Urinary bladder (tissue), 4 donors: ENCODE data around the gene PLEKHA7. TPM values are rescaled to one million over a fixed set of nuclear protein-coding genes. Genes with fewer than 3 reads are reported as not detected.
"Not testable (repeated sequence)": the region's sequence is repeated elsewhere in the genome, so short reads cannot be mapped to it uniquely, and the experiment has no call there.

Experiments
- DNase-seq: peaks from one replicate; pipeline ENCODE4 v3.0.0-alpha.2; 2015; ENCODE audit errors: extremely low spot score
- H3K27ac ChIP-seq: one replicate; pipeline ENCODE4 v1.5.1; 2013; ENCODE audit warnings: low read depth, mild to moderate bottlenecking, moderate library complexity
- H3K36me3 ChIP-seq: one replicate; pipeline ENCODE4 v1.6.1; 2013; ENCODE audit warnings: mild to moderate bottlenecking, moderate library complexity; ENCODE audit not compliant: insufficient read depth
- H3K4me1 ChIP-seq: one replicate; pipeline ENCODE4 v1.6.1; 2013; ENCODE audit warnings: mild to moderate bottlenecking, moderate library complexity; ENCODE audit not compliant: insufficient read depth
- H3K4me3 ChIP-seq: one replicate; pipeline ENCODE4 v1.5.1; 2013; ENCODE audit warnings: low read depth, low read length
- WGBS: extraction: QIAGEN DNeasy Blood & Tissue Kit; methylation state at CpG from one replicate; pipeline ENCODE4 v1.1.7; 2013; 5-methylcytosine and 5-hydroxymethylcytosine counted together
- polyA plus RNA-seq: library from polyadenylated mRNA; stranded (reverse); fragments of 200-250 nt; gene quantifications from one replicate; pipeline ENCODE4 v1.2.3, GENCODE V29; 2013
- total RNA-seq: library from RNA; depleted of rRNA; stranded (reverse); fragments of >200 nt; gene quantifications from one replicate; pipeline ENCODE4 v1.2.3, GENCODE V29; 2014
- donor health status: healthy with polysubstance abuse.
- donor health status: healthy.

The PLEKHA7 gene
- total and polyA plus RNA-seq, 2 donors = 8.1 to 8.3 TPM

DNA sequence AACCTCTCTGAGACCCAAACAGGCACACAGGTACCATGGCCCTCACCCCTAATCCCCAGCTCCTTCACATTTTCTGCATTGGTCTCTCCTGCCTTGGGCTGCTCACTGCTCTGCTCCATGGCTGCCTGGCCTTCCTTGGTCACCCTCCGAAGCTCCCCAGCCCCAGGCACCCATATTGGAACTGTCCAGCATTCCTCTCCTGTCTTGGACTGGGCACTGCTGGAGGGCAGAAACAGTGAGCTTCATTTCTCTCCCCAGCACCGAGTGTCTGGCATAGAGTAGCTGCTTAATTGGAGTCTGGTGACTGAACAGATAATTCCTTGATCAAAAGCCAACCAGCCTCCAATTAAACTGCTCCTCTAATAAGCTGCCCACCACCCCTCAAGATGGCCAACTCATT, 13.2 kb downstream of the PLEKHA7 start:
- Histone ChIP-seq H3K36me3 (no peaks in the 10 kb centered on the region), H3K4me3 (no peak overlapping the region), H3K27ac (no peak overlapping the region), H3K4me1 (no peaks in the 10 kb centered on the region)
- 78% methylated on average over 2 of the region's 2 CpGs for WGBS
- DNase-seq = no peak

DNA sequence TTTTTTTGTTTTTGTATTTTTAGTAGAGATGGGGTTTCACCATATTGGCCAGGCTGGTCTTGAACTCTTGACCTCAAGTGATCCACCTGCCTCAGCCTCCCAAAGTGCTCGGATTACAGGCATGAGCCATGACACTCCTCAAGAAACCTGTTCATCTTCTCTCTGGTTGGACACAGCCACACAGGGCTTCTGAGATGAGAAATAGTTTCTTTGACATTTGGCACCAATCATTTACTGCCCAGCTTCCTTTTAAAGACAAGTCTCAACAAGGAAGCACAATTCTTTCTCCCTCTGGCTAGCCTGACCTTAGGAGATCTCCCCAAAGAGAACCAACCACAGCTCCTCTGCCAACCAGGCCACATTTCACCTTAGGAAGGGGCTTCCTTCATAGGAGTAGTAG, 14.0 kb downstream of the PLEKHA7 start:
- H3K36me3 ChIP-seq, H3K4me3 ChIP-seq, DNase-seq, H3K27ac ChIP-seq, H3K4me1 ChIP-seq: not testable (repeated sequence)
- 81% methylated on average over 1 of the region's 1 CpG for WGBS

DNA sequence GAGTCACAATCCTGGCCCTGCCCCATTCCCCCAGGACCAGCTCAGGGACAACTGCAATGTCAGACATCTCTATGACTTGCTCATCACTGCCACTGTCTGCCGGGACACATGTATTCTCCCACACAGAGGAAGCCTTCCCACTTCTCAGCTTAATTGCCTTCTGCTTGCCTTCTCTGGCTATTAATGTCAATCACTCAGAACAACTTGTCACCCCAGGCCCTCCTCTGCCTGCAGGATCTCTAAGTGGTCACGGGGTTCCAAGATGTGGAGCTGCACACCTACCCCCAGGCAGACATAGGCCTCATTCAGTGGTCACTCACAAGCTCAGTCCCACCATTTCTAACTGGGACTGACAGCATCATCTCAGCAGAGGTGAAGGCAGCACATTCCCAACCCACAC, 15.1 kb downstream of the PLEKHA7 start:
- 69% methylated on average over 2 of the region's 2 CpGs for WGBS
- Histone ChIP-seq H3K4me1 (no peaks in the 10 kb centered on the region), H3K4me3 (no peak overlapping the region), H3K36me3 (no peaks in the 10 kb centered on the region), H3K27ac (no peak overlapping the region)
- DNase-seq = no peak

DNA sequence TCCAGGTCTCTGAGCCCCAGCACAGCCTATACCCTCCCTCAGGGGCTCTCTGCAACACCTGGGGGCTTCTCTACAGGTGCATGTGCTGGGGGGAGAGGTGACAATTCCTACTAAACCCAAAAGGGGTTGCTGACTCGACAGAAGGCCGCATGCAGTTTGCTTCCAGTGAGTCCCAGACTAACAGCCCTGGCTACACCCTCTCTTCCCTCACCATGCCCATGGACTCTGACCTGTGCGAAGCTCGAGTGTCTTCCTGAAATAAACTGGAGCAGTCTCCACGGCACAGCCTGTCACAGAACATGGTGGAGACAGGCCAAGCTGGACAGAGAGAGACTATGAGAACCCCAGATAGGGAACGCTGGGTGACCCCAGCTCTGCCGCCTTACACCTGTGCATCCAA, 16.6 kb downstream of the PLEKHA7 start:
- no peaks in the 10 kb centered on the region for H3K36me3 ChIP-seq
- no peaks in the 10 kb centered on the region for H3K4me1 ChIP-seq
- DNase-seq = no peak
- H3K4me3 ChIP-seq = no peak overlapping the region
- WGBS = 92% methylated on average over 7 of the region's 7 CpGs
- no peak overlapping the region for H3K27ac ChIP-seq

DNA sequence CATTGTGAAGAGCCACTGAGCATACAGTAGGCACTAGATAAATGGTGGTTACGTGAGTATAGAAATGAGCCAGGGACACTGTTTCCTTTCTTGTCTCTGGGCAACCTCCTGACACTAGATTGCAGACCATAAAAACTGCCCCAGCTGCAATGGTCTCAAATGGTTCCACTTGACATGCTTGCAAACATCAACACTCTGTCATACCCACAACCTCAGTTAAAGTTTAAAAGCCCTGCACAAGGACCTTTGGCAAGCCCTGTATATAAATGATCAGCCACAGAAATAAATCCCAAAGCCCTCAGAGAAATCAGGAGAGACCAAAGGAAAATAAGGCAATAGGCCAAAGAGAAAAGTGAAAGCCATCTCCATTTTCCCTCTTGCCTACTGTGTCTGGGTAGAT, 20.7 kb downstream of the PLEKHA7 start:
- DNase-seq = no peak
- H3K4me1 ChIP-seq = no peaks in the 10 kb centered on the region
- 98% methylated on average over 1 of the region's 1 CpG for WGBS
- no peak overlapping the region for H3K4me3 ChIP-seq
- H3K36me3 ChIP-seq = no peaks in the 10 kb centered on the region
- no peak overlapping the region for H3K27ac ChIP-seq

DNA sequence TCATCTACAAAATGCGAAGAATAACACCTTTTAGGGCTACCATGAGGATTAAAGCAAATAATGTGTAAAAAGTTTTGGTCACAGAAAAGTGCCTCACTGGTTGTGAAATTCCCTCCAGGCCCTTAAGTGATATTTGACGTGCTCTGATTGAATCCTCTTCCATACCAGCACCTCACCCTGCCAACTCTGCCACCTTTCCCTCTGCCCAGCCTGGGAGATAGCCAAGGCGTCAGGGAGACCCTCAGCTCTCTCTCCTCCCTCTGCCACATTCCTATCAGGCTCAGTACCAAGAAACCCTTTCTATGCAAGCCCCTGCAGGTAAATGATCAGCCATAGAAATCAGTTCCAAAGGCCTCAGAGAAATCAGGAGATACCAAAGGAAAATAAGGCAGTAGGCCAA, 21.4 kb downstream of the PLEKHA7 start:
- no peak for DNase-seq
- Histone ChIP-seq H3K36me3 (no peaks in the 10 kb centered on the region), H3K4me1 (no peaks in the 10 kb centered on the region), H3K4me3 (no peak overlapping the region), H3K27ac (no peak overlapping the region)
- WGBS = 87% methylated on average over 3 of the region's 3 CpGs

DNA sequence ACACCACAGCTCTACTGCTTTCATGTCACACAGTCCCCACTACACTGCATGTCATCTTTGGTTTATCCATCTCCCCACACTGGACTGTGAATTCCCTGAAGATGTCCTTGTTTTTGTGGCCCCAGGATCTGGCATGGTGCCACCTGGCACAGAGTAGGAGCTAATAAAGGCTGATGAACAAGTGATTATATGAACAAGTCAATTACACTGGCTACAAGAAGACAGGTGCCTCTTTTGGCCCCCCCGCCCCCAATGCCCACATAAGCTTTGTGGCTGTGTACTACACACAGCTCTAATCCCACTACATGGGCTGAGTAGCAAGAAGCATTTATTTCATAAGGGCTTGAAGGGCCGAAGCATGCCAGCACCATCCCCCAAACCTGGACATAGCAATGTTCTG, 24.7 kb downstream of the PLEKHA7 start:
- DNase-seq = no peak
- Histone ChIP-seq H3K4me1 (no peaks in the 10 kb centered on the region), H3K36me3 (no peaks in the 10 kb centered on the region), H3K27ac (no peak overlapping the region), H3K4me3 (no peak overlapping the region)
- 94% methylated on average over 2 of the region's 2 CpGs for WGBS

DNA sequence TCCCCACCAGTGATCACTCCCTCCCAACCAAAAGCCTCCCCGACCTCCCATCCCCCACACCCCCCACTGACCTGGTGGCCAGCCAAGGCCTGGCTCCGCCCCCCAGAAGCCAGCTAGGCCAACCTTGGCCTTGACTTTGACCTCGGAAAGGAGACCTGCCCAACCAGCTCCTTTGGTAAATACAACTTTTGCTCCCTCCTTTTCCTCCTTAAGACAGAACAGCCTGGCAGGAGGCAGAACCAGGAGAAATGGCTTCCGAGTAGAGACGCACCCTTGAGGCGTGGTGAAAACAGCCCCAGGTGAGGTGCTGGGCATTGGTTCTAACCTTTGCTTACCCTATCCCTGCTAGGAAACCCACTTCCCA, 27.0 kb downstream of the PLEKHA7 start:
- H3K27ac ChIP-seq = peak overlapping the region; percentile 30
- no peaks in the 10 kb centered on the region for H3K4me1 ChIP-seq
- no peak overlapping the region for H3K4me3 ChIP-seq
- no peak for DNase-seq
- 63% methylated on average over 6 of the region's 6 CpGs for WGBS
- H3K36me3 ChIP-seq = no peaks in the 10 kb centered on the region

DNA sequence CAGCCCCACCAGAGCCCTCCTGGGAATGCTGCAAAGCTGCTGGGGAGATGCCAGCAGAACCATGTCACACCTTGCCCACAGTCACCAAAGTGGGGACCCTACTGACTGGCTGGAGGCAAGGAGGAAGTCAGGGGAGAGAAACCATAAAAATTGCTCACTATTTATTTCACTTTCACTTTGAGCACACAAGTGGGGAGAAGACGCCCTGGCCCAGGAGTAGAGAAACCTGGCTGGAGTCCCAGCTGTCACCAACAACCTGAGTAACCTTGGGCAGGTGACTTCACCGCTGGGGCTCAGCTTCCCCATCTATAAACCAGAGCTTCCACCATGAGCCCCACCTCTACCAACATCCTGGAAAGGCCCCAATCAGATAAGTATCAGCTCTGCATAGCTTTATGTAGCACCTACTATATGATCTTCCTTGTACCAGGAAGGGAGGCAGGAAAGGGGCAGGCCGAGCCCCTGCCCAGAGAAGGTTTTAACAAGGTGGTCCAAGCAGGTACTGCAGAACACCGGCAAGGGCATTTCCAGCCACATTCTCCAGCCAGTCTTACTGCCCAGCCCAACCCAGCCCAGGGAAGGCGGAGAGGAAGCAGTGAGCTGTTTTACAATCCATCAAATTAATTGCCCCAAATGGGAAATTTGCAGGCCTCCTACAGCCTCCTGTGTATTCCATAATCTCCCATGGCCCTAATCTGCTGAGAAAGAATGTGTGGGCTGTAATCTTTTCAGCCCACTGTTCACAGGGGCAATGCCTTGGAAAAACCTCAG, 27.6 kb downstream of the PLEKHA7 start:
- peak; percentile 80 for DNase-seq
- WGBS = 60% methylated on average over 5 of the region's 5 CpGs
- Histone ChIP-seq H3K27ac (no peak overlapping the region), H3K36me3 (no peaks in the 10 kb centered on the region), H3K4me1 (no peaks in the 10 kb centered on the region), H3K4me3 (no peak overlapping the region)

DNA sequence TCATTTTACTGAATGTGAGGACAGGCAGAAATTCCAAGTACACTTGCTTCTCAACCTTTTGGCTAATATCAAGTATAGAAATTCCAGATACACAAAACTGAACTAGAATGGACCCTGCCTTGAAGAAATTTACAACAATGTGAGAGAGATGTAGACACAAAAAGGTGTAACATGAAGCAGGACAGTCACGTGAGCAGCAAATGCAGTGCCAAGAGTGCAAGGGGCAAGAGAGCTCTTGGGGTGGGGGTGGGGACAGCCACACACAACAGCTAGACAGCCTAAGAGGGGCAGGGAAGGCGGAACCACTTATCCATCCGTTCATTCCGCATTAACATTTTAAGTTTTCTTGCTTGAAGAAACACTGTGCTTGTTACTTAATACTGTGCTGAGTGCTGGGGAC, 28.9 kb downstream of the PLEKHA7 start:
- no peak overlapping the region for H3K4me3 ChIP-seq
- H3K4me1 ChIP-seq = no peaks in the 10 kb centered on the region
- WGBS = 82% methylated on average over 4 of the region's 4 CpGs
- H3K36me3 ChIP-seq = no peaks in the 10 kb centered on the region
- no peak for DNase-seq
- H3K27ac ChIP-seq = no peak overlapping the region

DNA sequence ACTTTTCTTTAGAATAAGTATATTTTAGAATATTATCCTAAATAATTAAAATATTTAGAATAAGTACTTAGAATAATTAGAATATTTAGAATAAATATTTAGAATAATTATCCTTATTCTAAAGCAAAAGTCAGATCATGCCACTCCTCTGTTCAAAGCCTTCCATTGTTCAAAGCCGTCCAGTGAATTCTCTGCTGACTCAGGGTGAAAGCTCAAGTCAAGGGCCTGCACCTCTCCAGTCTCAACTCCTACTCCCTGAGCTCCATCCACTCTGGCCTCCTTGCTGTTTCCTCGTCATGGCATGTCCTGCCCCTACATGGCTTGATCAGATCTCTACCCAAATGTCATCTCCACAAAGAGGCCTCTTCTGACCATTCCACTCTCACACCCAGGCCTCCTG, 30.0 kb downstream of the PLEKHA7 start:
- no peaks in the 10 kb centered on the region for H3K36me3 ChIP-seq
- WGBS = 87% methylated on average over 2 of the region's 2 CpGs
- DNase-seq = no peak
- no peaks in the 10 kb centered on the region for H3K4me1 ChIP-seq
- H3K4me3 ChIP-seq = no peak overlapping the region
- no peak overlapping the region for H3K27ac ChIP-seq

DNA sequence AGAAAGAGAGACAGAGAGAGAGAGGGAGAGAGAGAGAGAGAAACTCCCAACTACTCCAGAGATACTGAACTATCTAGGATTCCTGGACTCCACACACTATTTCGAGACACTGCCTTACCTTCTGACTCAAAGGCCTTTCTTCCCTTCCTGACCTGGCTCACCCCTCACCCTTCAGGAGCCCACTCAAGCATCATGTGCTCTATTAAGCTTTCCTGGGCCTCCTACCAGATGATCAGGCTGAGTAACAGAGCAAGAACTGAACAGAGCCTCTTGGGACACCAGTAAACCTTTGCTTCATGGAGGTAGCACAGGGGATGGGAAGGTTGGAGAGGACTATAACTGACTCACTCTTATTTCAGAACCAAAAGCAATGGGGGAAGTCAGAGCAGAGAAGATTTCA, 31.4 kb downstream of the PLEKHA7 start:
- DNase-seq = no peak
- Histone ChIP-seq H3K4me1 (no peaks in the 10 kb centered on the region), H3K36me3 (no peaks in the 10 kb centered on the region), H3K4me3 (no peak overlapping the region), H3K27ac (no peak overlapping the region)
- WGBS = 92% methylated on average over 1 of the region's 1 CpG

DNA sequence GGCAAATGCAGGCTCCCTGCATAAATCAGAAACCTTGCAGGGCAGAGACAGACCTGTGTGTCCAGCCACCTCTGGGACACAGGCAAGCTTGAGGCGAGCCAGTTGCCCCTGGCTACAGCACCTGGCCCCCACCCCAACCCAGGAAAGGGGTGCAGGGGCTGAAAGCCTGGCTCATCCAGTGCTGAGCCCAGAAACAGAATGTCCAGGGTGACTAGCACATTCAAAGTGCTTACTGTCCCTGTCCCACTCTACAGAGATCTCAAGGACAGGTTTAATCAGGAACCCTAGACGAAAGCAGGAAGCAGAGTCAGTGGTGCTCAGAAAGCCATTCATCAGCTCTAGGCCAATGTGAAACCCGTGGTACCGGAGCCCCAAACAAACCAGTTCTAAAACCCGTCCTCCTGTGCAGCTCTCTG, 31.9 kb downstream of the PLEKHA7 start:
- H3K36me3 ChIP-seq = no peaks in the 10 kb centered on the region
- no peak overlapping the region for H3K27ac ChIP-seq
- H3K4me3 ChIP-seq = no peak overlapping the region
- 65% methylated on average over 5 of the region's 5 CpGs for WGBS
- no peaks in the 10 kb centered on the region for H3K4me1 ChIP-seq
- no peak for DNase-seq

DNA sequence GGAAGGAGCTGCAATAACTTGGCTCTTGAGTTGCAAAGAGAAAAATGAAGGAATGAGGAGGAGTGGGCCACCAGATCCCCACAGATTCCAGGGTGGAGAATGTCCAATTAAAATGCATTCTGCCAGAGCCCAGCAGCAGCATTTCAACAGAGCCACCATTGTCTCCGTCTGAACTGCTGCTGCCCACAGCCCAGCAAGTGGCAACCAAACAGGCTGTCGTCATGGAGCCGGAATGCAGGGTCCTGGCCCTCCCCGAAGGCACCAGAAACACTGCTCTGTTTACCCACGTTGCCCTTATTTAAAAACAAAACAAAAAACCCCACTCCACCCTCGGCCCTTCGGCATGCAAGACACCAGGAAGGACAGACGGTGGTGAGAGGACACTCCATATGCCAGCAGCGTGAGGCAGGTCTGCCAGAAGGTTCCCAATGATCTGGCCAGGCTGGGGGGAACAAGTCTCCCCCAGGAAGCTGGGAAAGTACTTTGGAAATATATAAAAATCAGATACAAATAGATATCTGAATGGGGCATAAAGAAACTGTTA, 32.5 kb downstream of the PLEKHA7 start:
- no peaks in the 10 kb centered on the region for H3K36me3 ChIP-seq
- H3K27ac ChIP-seq = no peak overlapping the region
- no peak for DNase-seq
- no peak overlapping the region for H3K4me3 ChIP-seq
- H3K4me1 ChIP-seq = no peaks in the 10 kb centered on the region
- 44% methylated on average over 9 of the region's 9 CpGs for WGBS
